HepG2 (cell line): ENCODE results near the gene WDR87. TPM values are rescaled to one million over a fixed set of nuclear protein-coding genes. Genes with fewer than 3 reads are reported as not detected.

Experiments used
- DMAP1 ChIP-seq: IDR thresholded peaks from 2 replicates; pipeline ENCODE4 v1.6.1; 2016
- GABPB1 ChIP-seq: IDR thresholded peaks from 2 replicates; pipeline ENCODE4 v1.6.1; 2016; ENCODE audit warnings: mild to moderate bottlenecking, missing genetic modification reagents, moderate library complexity, missing compliant biosample characterization
- KDM6A ChIP-seq: IDR thresholded peaks from 2 replicates; pipeline ENCODE4 v1.6.1; 2016; ENCODE audit warnings: low read depth
- PLRG1 ChIP-seq: fragments of 450-650 bp; conservative IDR thresholded peaks from 2 replicates; pipeline ENCODE4 v1.6.1; 2016
- RFX5 ChIP-seq: IDR thresholded peaks from 2 replicates; pipeline ENCODE4 v1.6.1; 2011; ENCODE audit warnings: low read depth, low read length, improper control_type of control experiment
- ZFAT ChIP-seq: sonication (generic); formaldehyde crosslinking; conservative IDR thresholded peaks from 2 replicates; pipeline ENCODE4 v1.8.1; 2023; ENCODE audit warnings: missing genetic modification reagents, inconsistent platforms
- ZFP62 ChIP-seq: sonication (generic); formaldehyde crosslinking; IDR thresholded peaks from 2 replicates; pipeline ENCODE4 v1.4.0; 2020; ENCODE audit warnings: missing genetic modification reagents
- ZFX ChIP-seq: sonication (generic); formaldehyde crosslinking; IDR thresholded peaks from 2 replicates; pipeline ENCODE4 v1.4.0; 2020; ENCODE audit warnings: mild to moderate bottlenecking, low read depth, missing genetic modification reagents, moderate library complexity
- ZNF101 ChIP-seq: sonication (generic); formaldehyde crosslinking; IDR thresholded peaks from 2 replicates; pipeline ENCODE4 v1.4.0; 2020; ENCODE audit warnings: mild to moderate bottlenecking, low read depth, missing genetic modification reagents, borderline replicate concordance
- ZNF343 ChIP-seq: sonication (generic); formaldehyde crosslinking; IDR thresholded peaks from 2 replicates; pipeline ENCODE4 v1.4.0; 2020; ENCODE audit warnings: mild to moderate bottlenecking, missing genetic modification reagents
- ZNF772 ChIP-seq: sonication (generic); formaldehyde crosslinking; IDR thresholded peaks from 2 replicates; pipeline ENCODE4 v1.5.0; 2020; ENCODE audit warnings: mild to moderate bottlenecking, missing genetic modification reagents
- ZNF782 ChIP-seq: sonication (generic); formaldehyde crosslinking; IDR thresholded peaks from 2 replicates; pipeline ENCODE4 v1.4.0; 2020; ENCODE audit warnings: missing genetic modification reagents, mild to moderate bottlenecking, borderline replicate concordance
- polyA plus RNA-seq, 8 experiments: library from polyadenylated mRNA; depleted of rRNA in 3 of 8; stranded (reverse) in 7 of 8; unstranded in 1 of 8; fragments of >200 nt; fragmentation: Illumina TruSeq in 4 of 8; extraction: Trizol in 4 of 8; gene quantifications; 2 replicates each; pipeline versions ENCODE4 v1.2.1 to v1.2.3, GENCODE V29; 2011 to 2016; ENCODE audit warnings: low read depth in 4 of 8, missing spikeins in 1 of 8, mixed read lengths in 1 of 8; ENCODE audit not compliant: insufficient read depth in 1 of 8
- total RNA-seq, 5 experiments: library from RNA; depleted of rRNA; stranded (reverse); fragments of >200 nt; fragmentation: Illumina TruSeq; extraction: Trizol; gene quantifications; 2 replicates each; pipeline ENCODE4 v1.2.3, GENCODE V29; 2016; ENCODE audit warnings: low read depth in 1 of 5
- TF ChIP-seq, protein P1 (sequence below): sonication (generic); formaldehyde crosslinking; IDR thresholded peaks from 2 replicates; pipeline ENCODE4 v1.4.0; 2020; ENCODE audit warnings: missing genetic modification reagents, borderline replicate concordance
- TF ChIP-seq, protein P2 (sequence below): sonication (generic); formaldehyde crosslinking; IDR thresholded peaks from 2 replicates; pipeline ENCODE4 v1.4.0; 2020; ENCODE audit warnings: missing genetic modification reagents, borderline replicate concordance
- TF ChIP-seq, protein P3 (sequence below): sonication (generic); formaldehyde crosslinking; IDR thresholded peaks from 2 replicates; pipeline ENCODE4 v1.4.0; 2020; ENCODE audit warnings: missing genetic modification reagents
- TF ChIP-seq, protein P4 (sequence below): sonication (generic); formaldehyde crosslinking; IDR thresholded peaks from 2 replicates; pipeline ENCODE4 v1.8.1; 2022; ENCODE audit warnings: mild to moderate bottlenecking, missing genetic modification reagents
- TF ChIP-seq, protein P5 (sequence below): sonication (generic); formaldehyde crosslinking; IDR thresholded peaks from 2 replicates; pipeline ENCODE4 v1.5.0; 2020; ENCODE audit warnings: mild to moderate bottlenecking, missing genetic modification reagents

WDR87 gene
- total and polyA plus RNA-seq, 2 of the 13 experiments (the other 11 are each of a cell fraction or from before 2014, with no cell fraction given), result not detected

DNA sequence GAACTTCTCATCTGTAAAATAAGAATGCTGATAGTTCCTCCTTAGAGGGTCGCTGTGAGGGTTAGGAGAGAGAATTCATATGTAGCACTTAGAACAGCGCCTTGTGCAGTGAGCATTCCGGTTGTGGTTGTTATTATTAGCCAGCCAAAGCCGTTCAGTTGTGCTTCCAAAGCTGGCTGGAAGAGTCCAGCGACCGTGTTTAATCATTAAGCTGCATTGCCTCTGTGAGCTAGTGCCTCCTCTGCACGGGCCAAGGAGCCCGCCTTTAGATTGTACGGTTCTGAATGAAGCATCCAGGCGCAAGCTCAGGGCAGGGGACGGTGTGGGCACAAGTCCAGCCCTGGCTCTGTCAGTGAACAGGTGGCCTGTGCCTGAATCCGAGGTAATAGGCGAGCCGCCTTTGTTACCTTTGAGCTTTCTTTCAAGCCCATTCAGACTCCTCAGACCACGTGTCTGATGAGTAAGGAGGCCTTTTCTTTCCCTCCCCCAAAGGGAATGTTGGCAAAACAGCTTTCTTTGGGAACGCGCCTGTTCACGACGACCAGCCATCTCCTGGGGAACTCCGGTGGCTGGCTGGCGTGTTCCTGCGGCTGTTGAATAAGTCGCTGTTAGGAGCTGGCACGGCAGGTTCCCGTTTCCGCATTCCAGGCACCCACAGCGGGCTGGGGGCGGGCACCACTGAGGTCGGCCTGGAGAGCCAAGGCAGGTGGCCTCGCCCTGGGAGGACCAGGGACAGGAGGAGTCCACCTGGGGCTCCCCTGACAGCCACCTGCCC, 25.7 kb upstream of the WDR87 start (continued):
- TF ChIP-seq ZFAT (CRISPR knock-in tag) (no peak), ZNF343 (CRISPR knock-in tag) (no peak), ZNF101 (CRISPR knock-in tag) (no peak), GABPB1 (CRISPR knock-in tag) (peak; percentile 71; the same call in 1 of the 2 replicates), ZNF772 (CRISPR knock-in tag) (peak; percentile 67; the same call in 1 of the 2 replicates), PLRG1 (no peak), KDM6A (CRISPR knock-in tag) (no peak), ZFP62 (no peak), ZFX (CRISPR knock-in tag) (peak; percentile 64), DMAP1 (CRISPR knock-in tag) (peak; percentile 57; the same call in 1 of the 2 replicates), ZNF782 (no peak), RFX5 (no peak)
- TF ChIP-seq, protein P1, sequence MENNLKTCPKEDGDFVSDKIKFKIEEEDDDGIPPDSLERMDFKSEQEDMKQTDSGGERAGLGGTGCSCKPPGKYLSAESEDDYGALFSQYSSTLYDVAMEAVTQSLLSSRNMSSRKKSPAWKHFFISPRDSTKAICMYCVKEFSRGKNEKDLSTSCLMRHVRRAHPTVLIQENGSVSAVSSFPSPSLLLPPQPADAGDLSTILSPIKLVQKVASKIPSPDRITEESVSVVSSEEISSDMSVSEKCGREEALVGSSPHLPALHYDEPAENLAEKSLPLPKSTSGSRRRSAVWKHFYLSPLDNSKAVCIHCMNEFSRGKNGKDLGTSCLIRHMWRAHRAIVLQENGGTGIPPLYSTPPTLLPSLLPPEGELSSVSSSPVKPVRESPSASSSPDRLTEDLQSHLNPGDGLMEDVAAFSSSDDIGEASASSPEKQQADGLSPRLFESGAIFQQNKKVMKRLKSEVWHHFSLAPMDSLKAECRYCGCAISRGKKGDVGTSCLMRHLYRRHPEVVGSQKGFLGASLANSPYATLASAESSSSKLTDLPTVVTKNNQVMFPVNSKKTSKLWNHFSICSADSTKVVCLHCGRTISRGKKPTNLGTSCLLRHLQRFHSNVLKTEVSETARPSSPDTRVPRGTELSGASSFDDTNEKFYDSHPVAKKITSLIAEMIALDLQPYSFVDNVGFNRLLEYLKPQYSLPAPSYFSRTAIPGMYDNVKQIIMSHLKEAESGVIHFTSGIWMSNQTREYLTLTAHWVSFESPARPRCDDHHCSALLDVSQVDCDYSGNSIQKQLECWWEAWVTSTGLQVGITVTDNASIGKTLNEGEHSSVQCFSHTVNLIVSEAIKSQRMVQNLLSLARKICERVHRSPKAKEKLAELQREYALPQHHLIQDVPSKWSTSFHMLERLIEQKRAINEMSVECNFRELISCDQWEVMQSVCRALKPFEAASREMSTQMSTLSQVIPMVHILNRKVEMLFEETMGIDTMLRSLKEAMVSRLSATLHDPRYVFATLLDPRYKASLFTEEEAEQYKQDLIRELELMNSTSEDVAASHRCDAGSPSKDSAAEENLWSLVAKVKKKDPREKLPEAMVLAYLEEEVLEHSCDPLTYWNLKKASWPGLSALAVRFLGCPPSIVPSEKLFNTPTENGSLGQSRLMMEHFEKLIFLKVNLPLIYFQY, result no peak; the same call in 1 of the 2 replicates
- TF ChIP-seq, protein P2, sequence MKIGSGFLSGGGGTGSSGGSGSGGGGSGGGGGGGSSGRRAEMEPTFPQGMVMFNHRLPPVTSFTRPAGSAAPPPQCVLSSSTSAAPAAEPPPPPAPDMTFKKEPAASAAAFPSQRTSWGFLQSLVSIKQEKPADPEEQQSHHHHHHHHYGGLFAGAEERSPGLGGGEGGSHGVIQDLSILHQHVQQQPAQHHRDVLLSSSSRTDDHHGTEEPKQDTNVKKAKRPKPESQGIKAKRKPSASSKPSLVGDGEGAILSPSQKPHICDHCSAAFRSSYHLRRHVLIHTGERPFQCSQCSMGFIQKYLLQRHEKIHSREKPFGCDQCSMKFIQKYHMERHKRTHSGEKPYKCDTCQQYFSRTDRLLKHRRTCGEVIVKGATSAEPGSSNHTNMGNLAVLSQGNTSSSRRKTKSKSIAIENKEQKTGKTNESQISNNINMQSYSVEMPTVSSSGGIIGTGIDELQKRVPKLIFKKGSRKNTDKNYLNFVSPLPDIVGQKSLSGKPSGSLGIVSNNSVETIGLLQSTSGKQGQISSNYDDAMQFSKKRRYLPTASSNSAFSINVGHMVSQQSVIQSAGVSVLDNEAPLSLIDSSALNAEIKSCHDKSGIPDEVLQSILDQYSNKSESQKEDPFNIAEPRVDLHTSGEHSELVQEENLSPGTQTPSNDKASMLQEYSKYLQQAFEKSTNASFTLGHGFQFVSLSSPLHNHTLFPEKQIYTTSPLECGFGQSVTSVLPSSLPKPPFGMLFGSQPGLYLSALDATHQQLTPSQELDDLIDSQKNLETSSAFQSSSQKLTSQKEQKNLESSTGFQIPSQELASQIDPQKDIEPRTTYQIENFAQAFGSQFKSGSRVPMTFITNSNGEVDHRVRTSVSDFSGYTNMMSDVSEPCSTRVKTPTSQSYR (CRISPR knock-in tag), result peak; percentile 25; the same call in 1 of the 2 replicates
- TF ChIP-seq, protein P3, sequence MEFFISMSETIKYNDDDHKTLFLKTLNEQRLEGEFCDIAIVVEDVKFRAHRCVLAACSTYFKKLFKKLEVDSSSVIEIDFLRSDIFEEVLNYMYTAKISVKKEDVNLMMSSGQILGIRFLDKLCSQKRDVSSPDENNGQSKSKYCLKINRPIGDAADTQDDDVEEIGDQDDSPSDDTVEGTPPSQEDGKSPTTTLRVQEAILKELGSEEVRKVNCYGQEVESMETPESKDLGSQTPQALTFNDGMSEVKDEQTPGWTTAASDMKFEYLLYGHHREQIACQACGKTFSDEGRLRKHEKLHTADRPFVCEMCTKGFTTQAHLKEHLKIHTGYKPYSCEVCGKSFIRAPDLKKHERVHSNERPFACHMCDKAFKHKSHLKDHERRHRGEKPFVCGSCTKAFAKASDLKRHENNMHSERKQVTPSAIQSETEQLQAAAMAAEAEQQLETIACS, result no peak
- TF ChIP-seq, protein P4, sequence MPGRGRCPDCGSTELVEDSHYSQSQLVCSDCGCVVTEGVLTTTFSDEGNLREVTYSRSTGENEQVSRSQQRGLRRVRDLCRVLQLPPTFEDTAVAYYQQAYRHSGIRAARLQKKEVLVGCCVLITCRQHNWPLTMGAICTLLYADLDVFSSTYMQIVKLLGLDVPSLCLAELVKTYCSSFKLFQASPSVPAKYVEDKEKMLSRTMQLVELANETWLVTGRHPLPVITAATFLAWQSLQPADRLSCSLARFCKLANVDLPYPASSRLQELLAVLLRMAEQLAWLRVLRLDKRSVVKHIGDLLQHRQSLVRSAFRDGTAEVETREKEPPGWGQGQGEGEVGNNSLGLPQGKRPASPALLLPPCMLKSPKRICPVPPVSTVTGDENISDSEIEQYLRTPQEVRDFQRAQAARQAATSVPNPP, result no peak
- TF ChIP-seq, protein P5, sequence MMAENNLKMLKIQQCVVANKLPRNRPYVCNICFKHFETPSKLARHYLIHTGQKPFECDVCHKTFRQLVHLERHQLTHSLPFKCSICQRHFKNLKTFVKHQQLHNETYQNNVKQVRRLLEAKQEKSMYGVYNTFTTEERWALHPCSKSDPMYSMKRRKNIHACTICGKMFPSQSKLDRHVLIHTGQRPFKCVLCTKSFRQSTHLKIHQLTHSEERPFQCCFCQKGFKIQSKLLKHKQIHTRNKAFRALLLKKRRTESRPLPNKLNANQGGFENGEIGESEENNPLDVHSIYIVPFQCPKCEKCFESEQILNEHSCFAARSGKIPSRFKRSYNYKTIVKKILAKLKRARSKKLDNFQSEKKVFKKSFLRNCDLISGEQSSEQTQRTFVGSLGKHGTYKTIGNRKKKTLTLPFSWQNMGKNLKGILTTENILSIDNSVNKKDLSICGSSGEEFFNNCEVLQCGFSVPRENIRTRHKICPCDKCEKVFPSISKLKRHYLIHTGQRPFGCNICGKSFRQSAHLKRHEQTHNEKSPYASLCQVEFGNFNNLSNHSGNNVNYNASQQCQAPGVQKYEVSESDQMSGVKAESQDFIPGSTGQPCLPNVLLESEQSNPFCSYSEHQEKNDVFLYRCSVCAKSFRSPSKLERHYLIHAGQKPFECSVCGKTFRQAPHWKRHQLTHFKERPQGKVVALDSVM (CRISPR knock-in tag), result no peak; the same call in 1 of the 2 replicates
